Stimulated activated CD4-positive, alpha-beta T cell treated with anti-CD3 and anti-CD28 coated beads, Interleukin-2, amount 100 ng/mL, for 24 hours (primary cell): Measurements from ENCODE around the gene NRXN2.
A peak's percentile ranks its signal among the peaks of the same experiment; 100 is the strongest.
"Not testable (repeated sequence)": the region's sequence is repeated elsewhere in the genome, so short reads cannot be mapped to it uniquely, and the experiment has no call there.

Experiments used
- DNase-seq, 2 donors: peaks; one replicate each; pipeline ENCODE4 v3.0.0-alpha.2; 2020

Gene NRXN2

GRCh38 chr11:64581057-64581523 is 141.9 kb downstream of the NRXN2 start:
- DNase-seq: no peak

GRCh38 chr11:64580412-64580811 is 142.6 kb downstream of the NRXN2 start:
- no peak for DNase-seq

- DNase-seq: no peak
Observed at GRCh38 chr11:64577202-64577601, 145.8 kb downstream of the NRXN2 start.

GRCh38 chr11:64572143-64572542 is 150.9 kb downstream of the NRXN2 start:
- DNase-seq: no peak

GRCh38 chr11:64571410-64572091 is 151.4 kb downstream of the NRXN2 start:
- no peak for DNase-seq

- DNase-seq: no peak
Observed at GRCh38 chr11:64571050-64571409, 152.0 kb downstream of the NRXN2 start.

- no peak for DNase-seq
Observed at GRCh38 chr11:64570341-64570740, 152.7 kb downstream of the NRXN2 start.

GRCh38 chr11:64569300-64569970 is 153.6 kb downstream of the NRXN2 start:
- no peak for DNase-seq

GRCh38 chr11:64568584-64569140 is 154.3 kb downstream of the NRXN2 start:
- DNase-seq: no peak

GRCh38 chr11:64568041-64568571 is 154.9 kb downstream of the NRXN2 start:
- no peak for DNase-seq

GRCh38 chr11:64566915-64567891 is 155.8 kb downstream of the NRXN2 start:
- no peak for DNase-seq

GRCh38 chr11:64566042-64566914 is 156.7 kb downstream of the NRXN2 start:
- DNase-seq: peak; percentile 10 to 27

GRCh38 chr11:64564947-64565889 is 157.8 kb downstream of the NRXN2 start:
- DNase-seq: no peak

- no peak for DNase-seq
Observed at GRCh38 chr11:64564419-64564818, 158.6 kb downstream of the NRXN2 start.

- DNase-seq: no peak
Observed at GRCh38 chr11:64563966-64564365, 159.0 kb downstream of the NRXN2 start.

GRCh38 chr11:64562723-64563351 is 160.2 kb downstream of the NRXN2 start:
- no peak for DNase-seq

- no peak for DNase-seq
Observed at GRCh38 chr11:64561984-64562722, 160.8 kb downstream of the NRXN2 start.

- not testable (repeated sequence) for DNase-seq
Observed at GRCh38 chr11:64561429-64561828, 161.6 kb downstream of the NRXN2 start.

GRCh38 chr11:64560941-64561340 is 162.1 kb downstream of the NRXN2 start:
- no peak for DNase-seq
